Mononuclear cell (primary cell): ENCODE results near the gene ZNF564. TPM values are rescaled to one million over a fixed set of nuclear protein-coding genes. Genes with fewer than 3 reads are reported as not detected.
A peak's percentile ranks its signal among the peaks of the same experiment; 100 is the strongest.

ENCODE experiments used
- H3K27me3 ChIP-seq: 2 replicates; pipeline ENCODE4 v1.6.0; 2011; ENCODE audit warnings: low read length, control low read depth; ENCODE audit not compliant: insufficient read depth
- H3K4me1 ChIP-seq: 2 replicates; pipeline ENCODE4 v1.5.1; 2011; ENCODE audit warnings: mild to moderate bottlenecking, low read length, control low read depth; ENCODE audit not compliant: insufficient read depth
- H3K4me3 ChIP-seq: 2 replicates; pipeline ENCODE4 v1.5.1; 2011; ENCODE audit warnings: mild to moderate bottlenecking, low read length, moderate library complexity
- H3K9me3 ChIP-seq: 2 replicates; pipeline ENCODE4 v1.5.1; 2011; ENCODE audit warnings: low read depth, mild to moderate bottlenecking, control low read depth, low read length
- total RNA-seq: library from RNA; depleted of rRNA; stranded (reverse); fragments of >200 nt; gene quantifications from one replicate; pipeline ENCODE4 v1.2.3, GENCODE V29; 2012

Gene ZNF564
- total RNA-seq, 1 donor = 17.6 TPM

- H3K9me3 ChIP-seq = no peaks in the 10 kb centered on the region
- no peaks in the 10 kb centered on the region for H3K27me3 ChIP-seq
Measured at GRCh38 chr19:12484011-12484370, 67.3 kb downstream of the ZNF564 start.

GRCh38 chr19:12482509-12482886 is 68.8 kb downstream of the ZNF564 start:
- Histone ChIP-seq H3K9me3 (no peaks in the 10 kb centered on the region), H3K4me3 (no peak overlapping the region), H3K4me1 (peaks cover 39% of the 10 kb centered on the region), H3K27me3 (no peaks in the 10 kb centered on the region)

More at GRCh38 chr19:12484011-12484370, 67.3 kb downstream of the ZNF564 start:
- H3K4me3 ChIP-seq = peak overlapping the region; percentile 85
- peaks cover 33% of the 10 kb centered on the region for H3K4me1 ChIP-seq

GRCh38 chr19:12481781-12482508 is 69.3 kb downstream of the ZNF564 start:
- H3K9me3 ChIP-seq = no peaks in the 10 kb centered on the region
- no peaks in the 10 kb centered on the region for H3K27me3 ChIP-seq
- H3K4me3 ChIP-seq = no peak overlapping the region
- peaks cover 39% of the 10 kb centered on the region for H3K4me1 ChIP-seq

- H3K27me3 ChIP-seq = no peaks in the 10 kb centered on the region
- H3K4me1 ChIP-seq = peaks cover 23% of the 10 kb centered on the region
- H3K9me3 ChIP-seq = no peaks in the 10 kb centered on the region
- no peak overlapping the region for H3K4me3 ChIP-seq
Measured at GRCh38 chr19:12478234-12478941, 72.9 kb downstream of the ZNF564 start.

Other genes with a start within 250 kb of the ZNF564 start
- gene ZNF563, start 217.8 kb downstream of the ZNF564 start, total RNA-seq = 3.1 TPM
- gene ZNF442, start 185.8 kb downstream of the ZNF564 start, total RNA-seq = 1.0 TPM
- gene ZNF799, start 150.2 kb downstream of the ZNF564 start, total RNA-seq = 3.0 TPM
- 2.3 TPM for gene ZNF443, start 110.5 kb downstream of the ZNF564 start, total RNA-seq
- gene ZNF709, start 66.7 kb downstream of the ZNF564 start, total RNA-seq = 3.0 TPM
- 5.6 TPM for gene ZNF490, start 59.3 kb upstream of the ZNF564 start, total RNA-seq
- 52.8 TPM for gene ZNF791, start 59.4 kb upstream of the ZNF564 start, total RNA-seq
- 143 TPM for gene MAN2B1, start 115.3 kb upstream of the ZNF564 start, total RNA-seq
- 3.4 TPM for gene WDR83, start 115.3 kb upstream of the ZNF564 start, total RNA-seq
- gene DHPS, start 130.4 kb upstream of the ZNF564 start, total RNA-seq = 63.2 TPM
- not detected for gene GNG14, start 136.5 kb upstream of the ZNF564 start, total RNA-seq
- gene FBXW9, start 145.1 kb upstream of the ZNF564 start, total RNA-seq = 2.0 TPM
- gene TNPO2, start 172.4 kb upstream of the ZNF564 start, total RNA-seq = 20.3 TPM
- 194 TPM for gene TRIR, start 183.2 kb upstream of the ZNF564 start, total RNA-seq
- 28.7 TPM for gene GET3, start 186.0 kb upstream of the ZNF564 start, total RNA-seq
- gene BEST2, start 200.3 kb upstream of the ZNF564 start, total RNA-seq = not detected
- gene HOOK2, start 224.1 kb upstream of the ZNF564 start, total RNA-seq = 8.3 TPM
- 5,180 TPM for gene JUNB, start 240.0 kb upstream of the ZNF564 start, total RNA-seq